Panc1 (cell line): ENCODE measurements around the gene SLCO3A1.

Experiments used
- POLR2AphosphoS5 ChIP-seq: IDR thresholded peaks from 2 replicates; pipeline ENCODE4 v1.6.1; 2012; ENCODE audit warnings: mild to moderate bottlenecking, low read depth, low read length, moderate library complexity
- REST ChIP-seq, 2 experiments: IDR thresholded peaks; 2 replicates each; pipeline ENCODE4 v1.6.1; 2011 to 2012; ENCODE audit warnings: low read depth in 2 of 2, control low read depth in 1 of 2, low read length in 1 of 2, mild to moderate bottlenecking in 1 of 2, moderate library complexity in 1 of 2; ENCODE audit not compliant: insufficient read depth in 1 of 2
- TCF7L2 ChIP-seq: IDR thresholded peaks from 2 replicates; pipeline ENCODE4 v1.6.1; 2011; ENCODE audit warnings: mild to moderate bottlenecking, low read depth, low read length, inconsistent platforms
- TF ChIP-seq, protein P1 (sequence below): fragments of 450-650 bp; IDR thresholded peaks from 2 replicates; pipeline ENCODE4 v1.5.1; 2017; ENCODE audit warnings: mild to moderate bottlenecking

DNA sequence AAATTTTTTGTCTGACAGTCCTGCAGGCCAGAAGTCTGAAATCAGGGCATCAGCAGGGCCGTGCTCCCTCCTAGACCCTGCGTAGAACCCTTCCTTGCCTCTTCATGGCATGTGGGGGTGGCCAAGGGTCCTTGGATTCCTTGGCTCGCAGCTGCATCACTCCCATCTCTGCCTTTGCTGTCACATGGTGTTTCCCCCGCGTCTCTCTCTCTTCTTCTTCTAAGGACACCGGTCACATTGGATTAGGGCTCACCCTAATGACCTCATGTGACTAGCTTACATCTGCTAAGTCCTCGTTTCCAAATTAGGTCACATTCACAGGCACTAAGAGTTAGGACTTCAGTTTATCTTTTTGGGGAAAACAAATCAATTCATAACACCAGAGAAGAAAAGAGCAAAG, 12.0 kb downstream of the SLCO3A1 start:
- TF ChIP-seq, protein P1, sequence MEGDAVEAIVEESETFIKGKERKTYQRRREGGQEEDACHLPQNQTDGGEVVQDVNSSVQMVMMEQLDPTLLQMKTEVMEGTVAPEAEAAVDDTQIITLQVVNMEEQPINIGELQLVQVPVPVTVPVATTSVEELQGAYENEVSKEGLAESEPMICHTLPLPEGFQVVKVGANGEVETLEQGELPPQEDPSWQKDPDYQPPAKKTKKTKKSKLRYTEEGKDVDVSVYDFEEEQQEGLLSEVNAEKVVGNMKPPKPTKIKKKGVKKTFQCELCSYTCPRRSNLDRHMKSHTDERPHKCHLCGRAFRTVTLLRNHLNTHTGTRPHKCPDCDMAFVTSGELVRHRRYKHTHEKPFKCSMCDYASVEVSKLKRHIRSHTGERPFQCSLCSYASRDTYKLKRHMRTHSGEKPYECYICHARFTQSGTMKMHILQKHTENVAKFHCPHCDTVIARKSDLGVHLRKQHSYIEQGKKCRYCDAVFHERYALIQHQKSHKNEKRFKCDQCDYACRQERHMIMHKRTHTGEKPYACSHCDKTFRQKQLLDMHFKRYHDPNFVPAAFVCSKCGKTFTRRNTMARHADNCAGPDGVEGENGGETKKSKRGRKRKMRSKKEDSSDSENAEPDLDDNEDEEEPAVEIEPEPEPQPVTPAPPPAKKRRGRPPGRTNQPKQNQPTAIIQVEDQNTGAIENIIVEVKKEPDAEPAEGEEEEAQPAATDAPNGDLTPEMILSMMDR = no peak
- no peak for TF ChIP-seq TCF7L2
- TF ChIP-seq REST (IDR thresholded peaks at IDR 0.05; ENCODE audit: insufficient read depth in 1 of 2, low read depth in 2 of 2, low read length in 1 of 2) = no peak
- TF ChIP-seq POLR2AphosphoS5 = no peak
